GM12801 (cell line): Measurements from ENCODE around the gene KRT73.

ENCODE experiments used
- TF ChIP-seq, protein P1 (sequence below): IDR thresholded peaks from one replicate; pipeline ENCODE4 v1.5.1; 2011; ENCODE audit warnings: control low read depth; ENCODE audit not compliant: insufficient read length; ENCODE audit errors: extremely low read depth

The KRT73 gene

DNA sequence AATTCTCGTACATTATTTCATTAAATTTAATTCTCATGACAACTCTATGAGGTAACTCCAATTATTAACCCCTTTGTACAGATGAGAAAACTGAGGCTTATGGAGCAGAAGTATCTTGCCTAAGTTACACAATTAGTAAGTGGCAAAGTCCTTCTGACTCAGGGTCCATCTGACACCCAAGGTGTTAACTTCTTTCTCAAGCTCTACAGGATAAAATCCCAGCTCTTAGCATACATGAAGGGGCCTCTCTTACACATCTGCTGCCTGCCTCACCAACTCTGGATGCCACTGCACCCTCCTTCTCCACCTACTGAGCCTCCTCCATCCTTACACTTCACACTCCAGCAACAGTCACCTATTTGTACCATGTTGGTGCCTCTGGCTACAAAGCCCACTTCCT lies 12.8 kb downstream of the KRT73 start:
- TF ChIP-seq, protein P1, sequence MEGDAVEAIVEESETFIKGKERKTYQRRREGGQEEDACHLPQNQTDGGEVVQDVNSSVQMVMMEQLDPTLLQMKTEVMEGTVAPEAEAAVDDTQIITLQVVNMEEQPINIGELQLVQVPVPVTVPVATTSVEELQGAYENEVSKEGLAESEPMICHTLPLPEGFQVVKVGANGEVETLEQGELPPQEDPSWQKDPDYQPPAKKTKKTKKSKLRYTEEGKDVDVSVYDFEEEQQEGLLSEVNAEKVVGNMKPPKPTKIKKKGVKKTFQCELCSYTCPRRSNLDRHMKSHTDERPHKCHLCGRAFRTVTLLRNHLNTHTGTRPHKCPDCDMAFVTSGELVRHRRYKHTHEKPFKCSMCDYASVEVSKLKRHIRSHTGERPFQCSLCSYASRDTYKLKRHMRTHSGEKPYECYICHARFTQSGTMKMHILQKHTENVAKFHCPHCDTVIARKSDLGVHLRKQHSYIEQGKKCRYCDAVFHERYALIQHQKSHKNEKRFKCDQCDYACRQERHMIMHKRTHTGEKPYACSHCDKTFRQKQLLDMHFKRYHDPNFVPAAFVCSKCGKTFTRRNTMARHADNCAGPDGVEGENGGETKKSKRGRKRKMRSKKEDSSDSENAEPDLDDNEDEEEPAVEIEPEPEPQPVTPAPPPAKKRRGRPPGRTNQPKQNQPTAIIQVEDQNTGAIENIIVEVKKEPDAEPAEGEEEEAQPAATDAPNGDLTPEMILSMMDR, result no peak

DNA sequence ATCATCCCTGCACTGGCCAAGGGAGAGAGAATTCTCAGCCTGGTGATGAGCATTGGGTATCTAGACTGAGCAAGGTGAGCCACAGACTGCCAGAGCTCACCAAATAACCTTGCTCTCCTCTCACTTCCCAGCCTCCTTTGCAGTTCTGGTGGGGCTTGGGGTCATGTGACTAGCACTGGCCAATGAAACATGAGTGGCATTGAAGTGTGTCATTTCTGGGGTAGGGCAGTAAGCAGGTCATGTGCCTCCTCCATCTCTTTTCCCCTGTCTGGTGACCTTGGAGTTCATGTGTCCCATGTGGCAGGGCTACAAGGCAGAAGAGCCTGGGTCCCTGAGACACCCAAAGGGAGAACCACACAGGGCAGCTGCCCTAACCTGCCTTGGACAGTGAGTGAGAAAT lies 13.5 kb downstream of the KRT73 start:
- TF ChIP-seq, protein P1, result no peak

DNA sequence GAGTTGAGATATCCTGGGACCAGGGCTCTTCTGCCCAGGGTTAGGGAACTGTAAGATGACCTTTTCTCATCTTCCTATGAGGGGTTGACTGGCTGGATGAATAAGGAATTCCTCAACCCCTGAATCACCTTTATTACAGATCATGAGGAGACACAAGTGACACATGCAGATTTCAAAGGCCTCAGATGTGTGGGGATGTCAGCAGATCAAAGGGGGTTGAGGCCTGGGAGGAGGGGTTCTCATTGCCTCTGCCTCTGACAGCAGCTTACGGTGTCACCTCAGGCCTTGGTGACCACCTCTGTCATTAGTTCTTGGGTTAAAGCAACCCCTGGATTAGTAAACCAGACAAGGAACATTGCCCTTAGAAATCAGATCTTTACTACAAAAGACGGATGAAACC lies 15.0 kb downstream of the KRT73 start:
- TF ChIP-seq, protein P1, result no peak

DNA sequence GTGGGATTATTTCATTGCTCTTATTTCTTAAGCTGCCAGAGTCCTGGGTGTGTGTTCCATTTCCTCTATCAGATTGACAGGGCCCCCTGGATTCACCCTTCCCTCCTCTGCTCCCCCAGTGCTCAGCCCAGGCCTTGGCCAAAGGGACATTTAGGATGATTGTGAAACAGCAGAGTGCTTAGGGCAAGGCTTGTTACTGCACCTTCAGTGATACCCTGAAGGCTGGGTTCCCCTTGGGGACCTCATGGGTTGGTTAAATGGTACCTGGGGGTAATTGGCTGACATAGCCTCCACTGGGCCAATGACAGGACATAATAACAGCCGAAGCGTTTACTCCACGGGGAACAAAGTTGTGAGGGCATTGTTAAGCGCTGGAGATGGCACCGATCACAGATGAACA lies 15.8 kb downstream of the KRT73 start:
- TF ChIP-seq, protein P1, result no peak

DNA sequence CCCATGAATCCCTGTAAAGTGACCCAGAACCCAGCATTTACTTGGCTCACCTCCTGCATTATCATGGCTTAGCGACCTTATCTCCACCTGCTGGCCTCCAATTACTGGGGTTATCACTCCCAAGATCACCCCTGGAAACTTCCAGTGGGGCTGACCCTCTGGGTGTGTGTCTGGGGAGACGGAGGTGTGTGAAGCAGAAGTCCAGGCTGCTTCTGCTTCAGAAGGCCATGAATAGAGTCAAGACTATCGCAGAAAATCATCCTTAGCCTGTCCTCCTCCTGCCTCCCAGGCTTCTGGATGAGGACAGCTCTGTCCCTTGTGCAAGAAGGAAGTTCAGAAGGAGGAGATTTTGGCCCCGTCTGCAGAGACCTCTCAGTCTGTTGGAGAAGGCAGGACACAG lies 16.7 kb downstream of the KRT73 start:
- TF ChIP-seq, protein P1, result no peak

DNA sequence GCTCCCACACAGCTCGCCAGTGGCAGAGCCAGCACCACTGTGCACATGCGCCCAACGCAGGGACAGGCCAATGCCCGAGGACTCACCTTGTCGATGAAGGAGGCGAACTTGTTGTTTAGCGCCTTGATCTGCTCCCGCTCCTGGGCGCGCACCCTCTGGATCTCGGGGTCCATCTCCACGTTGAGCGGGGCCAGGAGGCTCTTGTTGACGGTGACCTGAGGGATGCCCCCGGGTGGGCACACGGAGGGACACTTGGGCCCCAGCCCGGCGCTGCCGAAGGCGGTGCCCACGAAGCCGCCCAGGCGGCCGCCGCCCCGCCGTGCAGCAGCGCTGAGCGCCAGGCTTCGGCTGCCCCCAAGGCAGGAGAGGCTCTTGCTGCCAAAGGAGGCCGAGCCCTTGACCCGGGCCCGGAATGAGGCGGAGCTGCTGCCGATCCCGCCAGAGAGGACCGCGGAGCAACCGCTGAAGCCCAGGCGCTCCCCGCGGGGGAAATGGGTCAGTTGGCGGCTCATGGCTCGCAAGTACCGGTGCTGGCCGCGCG lies 17.3 kb downstream of the KRT73 start, which contains the start of gene KRT72:
TSS of gene KRT72 (minus strand) at position 523 of the 541 bp plus-strand sequence. CDS start at position 512, 11 bp downstream.
- TF ChIP-seq, protein P1, result no peak

DNA sequence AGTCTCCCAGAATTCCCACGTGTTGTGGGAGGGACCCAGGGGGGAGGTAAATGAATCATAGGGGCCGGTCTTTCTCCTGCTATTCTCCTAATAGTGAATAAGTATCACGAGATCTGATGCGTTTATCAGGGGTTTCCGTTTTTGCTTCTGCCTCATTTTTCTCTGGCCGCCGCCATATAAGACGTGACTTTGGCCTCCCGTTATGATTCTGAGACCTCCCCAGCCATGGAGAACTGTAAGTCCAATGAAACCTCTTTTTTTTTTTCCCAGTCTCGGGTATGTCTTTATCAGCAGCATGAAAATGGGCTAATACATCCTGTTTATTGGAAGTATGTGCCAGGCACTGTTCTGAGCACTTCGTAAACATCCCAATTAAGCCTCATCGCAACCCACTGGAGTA lies 17.9 kb downstream of the KRT73 start:
- TF ChIP-seq, protein P1, result no peak

DNA sequence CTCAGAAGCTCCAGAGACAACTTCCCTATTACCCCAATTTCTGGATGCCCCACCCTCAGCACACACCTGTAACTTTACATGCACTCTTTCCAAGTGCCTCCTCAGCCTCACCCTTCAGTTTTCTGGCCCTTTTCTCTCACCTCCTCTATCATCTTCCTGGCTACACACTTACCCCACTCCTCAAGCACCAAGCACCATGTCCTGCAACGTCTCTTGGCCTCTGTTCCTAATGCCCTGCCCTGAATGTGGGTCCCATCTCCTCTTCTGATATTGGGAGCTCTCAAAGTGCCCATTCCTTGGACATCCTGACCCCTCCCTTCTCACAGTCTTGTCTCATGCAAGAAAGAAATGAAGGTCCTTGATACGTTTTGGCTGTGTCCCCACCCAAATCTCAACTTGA lies 18.3 kb downstream of the KRT73 start:
- TF ChIP-seq, protein P1, result no peak
